Activated gamma-delta T cell (primary cell): ENCODE measurements around the gene CETN3.
"Not testable (repeated sequence)": the region's sequence is repeated elsewhere in the genome, so short reads cannot be mapped to it uniquely, and the experiment has no call there.

Source experiments
- DNase-seq: peaks from one replicate; lab custom pipeline; 2025; lab: John Stamatoyannopoulos, UW

Gene CETN3

GRCh38 chr5:90383903-90384302 is 25.7 kb downstream of the CETN3 start:
- DNase-seq: no peak

GRCh38 chr5:90381213-90381929 is 28.2 kb downstream of the CETN3 start:
- no peak for DNase-seq

GRCh38 chr5:90379652-90380051 is 29.9 kb downstream of the CETN3 start:
- DNase-seq: no peak

GRCh38 chr5:90378752-90379151 is 30.8 kb downstream of the CETN3 start:
- DNase-seq: no peak

- not testable (repeated sequence) for DNase-seq
Measured at GRCh38 chr5:90371269-90371668, 38.3 kb downstream of the CETN3 start.

GRCh38 chr5:90368454-90369246 is 40.9 kb downstream of the CETN3 start:
- DNase-seq: no peak

GRCh38 chr5:90367879-90368278 is 41.7 kb downstream of the CETN3 start:
- no peak for DNase-seq

GRCh38 chr5:90366948-90367347 is 42.6 kb downstream of the CETN3 start:
- DNase-seq: no peak

- DNase-seq: no peak
Measured at GRCh38 chr5:90365328-90365727, 44.2 kb downstream of the CETN3 start.

GRCh38 chr5:90359073-90359920 is 50.3 kb downstream of the CETN3 start:
- no peak for DNase-seq

GRCh38 chr5:90356622-90357021 is 52.9 kb downstream of the CETN3 start:
- no peak for DNase-seq

GRCh38 chr5:90356176-90356575 is 53.4 kb downstream of the CETN3 start:
- no peak for DNase-seq

- no peak for DNase-seq
Measured at GRCh38 chr5:90355635-90356034, 53.9 kb downstream of the CETN3 start.

- DNase-seq: no peak
Measured at GRCh38 chr5:90353254-90353653, 56.3 kb downstream of the CETN3 start.

- DNase-seq: no peak
Measured at GRCh38 chr5:90351101-90351500, 58.5 kb downstream of the CETN3 start.

- no peak for DNase-seq
Measured at GRCh38 chr5:90347462-90347861, 62.1 kb downstream of the CETN3 start.

- DNase-seq: no peak
Measured at GRCh38 chr5:90345684-90346083, 63.9 kb downstream of the CETN3 start.

GRCh38 chr5:90344689-90345088 is 64.9 kb downstream of the CETN3 start:
- no peak for DNase-seq

- DNase-seq: not testable (repeated sequence)
Measured at GRCh38 chr5:90343731-90344130, 65.8 kb downstream of the CETN3 start.

GRCh38 chr5:90342576-90342975 is 67.0 kb downstream of the CETN3 start:
- DNase-seq: no peak
